ENCODE measurements around the gene PDE6B.
A peak's percentile ranks its signal among the peaks of the same experiment; 100 is the strongest.
"Not testable (repeated sequence)": the region's sequence is repeated elsewhere in the genome, so short reads cannot be mapped to it uniquely, and the experiment has no call there.

The PDE6B gene

GRCh38 chr4:624705-625590 lies at the start of gene PDE6B:
TSS of gene PDE6B (plus strand) at chr4:625573. CDS start at chr4:625627, 54 bp downstream.
- DNase-seq (ENCODE audit: low read depth in 2 of 2) = no peak

- no peak for DNase-seq (ENCODE audit: low read depth in 2 of 2)
These were observed 49.0 kb upstream of the PDE6B start, which contains the start of gene TMEM271 for GRCh38 chr4:576245-576821. TSS of gene TMEM271 (minus strand) at chr4:576295. CDS start at chr4:576062, 233 bp downstream.

- no peak for DNase-seq (ENCODE audit: low read depth in 2 of 2)
These were observed 48.3 kb upstream of the PDE6B start for GRCh38 chr4:576991-577498.

GRCh38 chr4:577499-578450 lies 47.6 kb upstream of the PDE6B start:
- peak; percentile 16 to 18 for DNase-seq (ENCODE audit: low read depth in 2 of 2)

- DNase-seq (ENCODE audit: low read depth in 2 of 2) = no peak
These were observed 46.6 kb upstream of the PDE6B start for GRCh38 chr4:578451-579443.

GRCh38 chr4:579543-580175 lies 45.7 kb upstream of the PDE6B start:
- DNase-seq (ENCODE audit: low read depth in 2 of 2) = no peak

GRCh38 chr4:581181-581580 lies 44.2 kb upstream of the PDE6B start:
- DNase-seq (ENCODE audit: low read depth in 2 of 2) = no peak

GRCh38 chr4:581753-582361 lies 43.5 kb upstream of the PDE6B start:
- no peak for DNase-seq (ENCODE audit: low read depth in 2 of 2)

GRCh38 chr4:583820-584219 lies 41.6 kb upstream of the PDE6B start:
- no peak for DNase-seq (ENCODE audit: low read depth in 2 of 2)

- no peak for DNase-seq (ENCODE audit: low read depth in 2 of 2)
These were observed 37.6 kb upstream of the PDE6B start for GRCh38 chr4:587671-588350.

GRCh38 chr4:588351-588849 lies 37.0 kb upstream of the PDE6B start:
- DNase-seq (ENCODE audit: low read depth in 2 of 2) = no peak

- no peak for DNase-seq (ENCODE audit: low read depth in 2 of 2)
These were observed 36.0 kb upstream of the PDE6B start for GRCh38 chr4:589219-589963.

- no peak for DNase-seq (ENCODE audit: low read depth in 2 of 2)
These were observed 35.0 kb upstream of the PDE6B start for GRCh38 chr4:590313-590841.

- not testable (repeated sequence) for DNase-seq (ENCODE audit: low read depth in 2 of 2)
These were observed 33.2 kb upstream of the PDE6B start for GRCh38 chr4:592178-592577.

- no peak for DNase-seq (ENCODE audit: low read depth in 2 of 2)
These were observed 32.4 kb upstream of the PDE6B start for GRCh38 chr4:592825-593520.

GRCh38 chr4:598925-599324 lies 26.4 kb upstream of the PDE6B start:
- DNase-seq (ENCODE audit: low read depth in 2 of 2) = no peak

- DNase-seq (ENCODE audit: low read depth in 2 of 2) = no peak
These were observed 25.2 kb upstream of the PDE6B start for GRCh38 chr4:600166-600565.
